GM19455 (cell line): ENCODE data around the gene ELP1.
"Not testable (repeated sequence)": the region's sequence is repeated elsewhere in the genome, so short reads cannot be mapped to it uniquely, and the experiment has no call there.

Experiments
- ATAC-seq: cut with Tn5 transposase; IDR thresholded peaks from one replicate; pipeline ENCODE4 v1.9.1; 2021; ENCODE audit not compliant: unreplicated experiment

ELP1 gene

DNA sequence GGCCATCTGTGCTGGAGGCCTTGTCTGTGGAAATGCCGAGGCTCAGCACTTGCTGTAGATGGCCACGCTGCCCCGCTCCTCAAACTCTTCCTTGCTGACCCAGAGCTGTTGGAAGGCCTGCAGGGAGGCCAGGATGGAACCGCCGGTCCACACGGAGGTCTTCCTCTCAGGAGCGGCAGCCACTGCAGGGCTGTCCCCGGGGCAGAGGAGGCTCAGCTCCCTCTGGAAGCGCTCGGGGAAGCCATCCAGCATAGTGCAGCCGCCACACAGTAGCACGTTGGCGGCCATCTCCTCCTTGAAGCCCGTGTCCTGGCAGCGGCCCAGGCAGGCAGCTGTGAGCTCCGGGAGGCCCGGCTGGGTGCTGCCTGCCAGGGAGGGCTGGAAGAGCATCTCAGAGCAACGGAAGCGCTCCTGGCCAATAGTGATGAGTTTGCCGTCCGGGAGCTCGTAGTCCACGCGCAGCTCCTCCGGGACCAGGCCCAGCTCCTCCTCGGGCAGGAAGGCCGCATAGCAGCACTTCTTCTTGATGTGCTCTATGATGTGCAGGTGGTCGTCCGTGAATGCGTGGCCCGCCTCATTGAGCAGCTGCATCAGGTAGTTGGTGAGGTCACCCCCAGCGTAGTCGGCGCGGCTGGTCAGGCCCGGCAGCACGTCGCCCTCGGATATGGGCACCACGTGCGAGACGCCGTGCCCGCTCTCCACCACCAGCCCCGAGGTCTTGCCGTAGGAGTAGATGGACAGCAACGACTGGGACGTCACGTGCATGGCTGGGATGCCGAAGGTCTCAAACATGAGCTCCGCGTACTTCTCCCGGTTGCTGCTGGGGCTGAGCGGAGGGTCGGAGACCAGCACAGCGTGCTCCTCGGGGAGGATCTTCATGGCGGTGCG lies 79.0 kb downstream of the ELP1 start:
- ATAC-seq, result no peak

DNA sequence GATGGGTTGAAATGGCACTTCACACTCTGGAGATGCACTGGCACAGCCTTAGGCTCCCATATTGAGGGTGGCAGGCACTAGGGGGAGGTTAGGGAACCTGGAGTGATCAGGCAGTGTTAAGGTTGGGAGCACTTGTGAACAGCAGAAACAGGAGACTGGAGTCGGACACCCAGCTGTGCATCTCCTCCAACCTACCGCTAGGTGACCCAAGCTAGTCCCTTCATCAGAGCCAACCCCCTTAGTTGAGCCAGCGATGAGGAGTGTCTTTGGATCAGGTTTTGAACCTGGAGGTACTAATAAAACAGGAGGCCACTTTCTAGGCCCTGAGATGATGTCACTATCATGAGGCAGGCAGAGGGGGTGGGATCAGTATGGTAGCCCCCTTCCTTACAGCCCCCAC lies 79.8 kb downstream of the ELP1 start:
- no peak for ATAC-seq

DNA sequence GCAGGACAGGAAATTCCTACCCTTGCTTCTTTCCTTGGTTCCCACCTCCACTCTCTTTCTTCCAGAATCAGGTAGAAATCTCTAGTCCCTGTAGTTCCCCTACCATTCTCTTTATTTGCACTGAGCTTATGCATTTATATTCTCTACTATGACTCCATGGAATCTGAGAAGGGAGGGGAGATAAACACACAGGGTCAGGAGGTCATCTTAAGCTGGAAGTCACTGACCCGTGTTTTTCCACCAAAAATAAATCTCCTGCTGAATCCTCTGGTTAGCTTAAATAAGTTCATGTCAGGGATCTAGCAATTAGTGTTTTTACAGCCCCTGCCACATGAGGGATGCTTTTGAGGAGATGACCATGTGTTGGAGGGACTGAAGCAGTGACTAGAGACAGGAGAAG lies 81.8 kb downstream of the ELP1 start:
- ATAC-seq, result no peak

DNA sequence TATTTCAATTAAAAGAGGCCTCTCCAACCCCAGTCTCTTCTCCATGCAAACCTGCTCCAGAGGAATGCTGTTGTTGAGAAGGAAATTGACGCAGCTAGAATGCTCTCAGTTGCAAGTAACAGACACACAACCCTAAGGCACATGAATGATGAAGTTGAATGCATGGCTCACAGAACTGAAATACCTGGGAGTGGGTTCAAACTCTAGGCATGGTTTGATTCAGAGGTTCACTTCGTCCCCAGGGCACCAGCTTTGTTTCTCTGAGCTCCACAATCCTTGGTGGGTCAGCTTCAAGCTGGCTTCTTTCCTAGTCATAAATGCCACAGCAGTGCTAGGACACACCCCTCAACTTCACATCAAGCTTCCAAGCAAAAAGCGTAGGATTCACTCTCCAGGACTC lies 82.8 kb downstream of the ELP1 start:
- no peak for ATAC-seq

DNA sequence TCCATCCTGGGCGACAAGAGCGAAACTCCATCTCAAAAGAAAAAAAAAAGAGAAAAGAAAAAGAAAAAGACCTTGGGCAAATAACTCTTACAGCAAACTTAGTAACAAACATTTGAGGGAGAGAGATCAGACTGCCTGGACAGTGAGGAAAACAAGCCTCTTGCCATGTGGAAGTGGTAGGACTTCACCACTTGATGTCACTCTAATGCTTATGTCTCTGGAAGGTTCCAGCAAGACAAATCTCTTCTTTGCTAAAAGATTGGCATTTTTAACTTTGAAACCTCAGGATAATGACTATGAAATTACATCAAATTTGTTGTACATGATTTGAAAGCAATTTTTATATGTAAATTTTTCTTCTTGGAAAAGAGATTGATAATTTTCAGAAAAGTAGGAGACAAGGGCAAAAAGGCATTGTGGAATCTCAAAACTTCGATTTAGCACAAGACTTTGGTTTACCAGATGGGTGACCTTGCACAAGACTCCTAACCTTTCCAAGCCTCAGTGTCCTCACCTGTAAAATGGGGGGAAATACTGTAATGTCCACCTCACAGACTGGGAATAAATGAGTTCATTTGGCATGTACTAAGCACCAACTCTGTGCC lies 83.5 kb downstream of the ELP1 start:
- no peak for ATAC-seq

DNA sequence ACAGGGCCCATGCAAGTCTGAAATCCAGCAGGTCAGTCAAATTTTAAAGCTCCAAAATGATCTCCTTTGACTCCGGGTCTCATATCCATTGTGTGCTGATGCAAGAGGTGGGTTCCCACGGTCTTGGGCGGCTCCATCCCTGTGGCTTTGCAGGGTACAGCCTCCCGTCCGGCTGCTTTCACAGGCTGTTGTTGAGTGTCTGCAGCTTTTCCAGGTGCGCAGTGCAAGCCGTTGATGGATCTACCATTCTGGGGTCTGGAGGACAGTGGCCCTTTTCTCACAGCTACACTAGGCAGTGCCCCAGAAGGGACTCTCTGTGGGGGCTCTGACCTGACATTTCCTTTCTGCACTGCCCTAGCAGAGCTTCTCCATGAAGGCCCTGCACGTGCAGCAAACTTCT lies 85.6 kb downstream of the ELP1 start:
- not testable (repeated sequence) for ATAC-seq

DNA sequence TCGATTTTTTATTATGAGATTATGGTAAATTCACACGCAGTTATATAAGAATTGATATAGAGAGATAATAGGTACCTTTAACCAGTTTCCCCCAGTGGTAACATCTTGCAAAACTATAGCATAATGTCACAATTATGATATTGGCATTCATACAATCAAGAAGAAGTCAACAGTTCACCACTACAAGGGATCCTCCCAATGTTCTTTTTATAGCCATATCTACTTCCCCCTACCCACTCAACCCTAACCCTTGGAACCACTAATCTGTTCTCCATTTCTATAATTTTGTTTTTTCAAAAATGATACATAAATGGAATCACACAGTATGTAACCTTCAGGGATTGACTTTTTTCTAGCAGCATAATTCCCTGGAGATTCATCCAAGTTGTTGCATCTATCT lies 88.0 kb downstream of the ELP1 start:
- no peak for ATAC-seq

DNA sequence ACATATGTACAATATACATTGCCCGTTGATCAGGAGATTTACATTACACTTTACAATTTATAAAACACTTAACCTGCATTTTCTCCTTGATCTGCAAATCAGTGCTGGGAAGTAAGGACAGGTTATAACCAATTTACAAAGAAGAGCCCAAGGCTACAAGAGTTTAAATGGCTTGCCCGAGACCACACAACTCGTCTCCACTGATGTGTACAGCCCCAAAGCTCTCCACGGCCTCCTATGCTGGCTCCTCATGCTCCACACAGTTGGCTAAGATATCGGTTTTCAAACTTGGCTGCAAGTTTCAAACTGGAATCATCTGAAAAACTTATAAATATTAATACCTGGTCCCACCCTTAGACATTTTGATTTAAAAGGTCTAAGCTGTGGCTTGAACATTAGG lies 88.4 kb downstream of the ELP1 start:
- ATAC-seq, result no peak

DNA sequence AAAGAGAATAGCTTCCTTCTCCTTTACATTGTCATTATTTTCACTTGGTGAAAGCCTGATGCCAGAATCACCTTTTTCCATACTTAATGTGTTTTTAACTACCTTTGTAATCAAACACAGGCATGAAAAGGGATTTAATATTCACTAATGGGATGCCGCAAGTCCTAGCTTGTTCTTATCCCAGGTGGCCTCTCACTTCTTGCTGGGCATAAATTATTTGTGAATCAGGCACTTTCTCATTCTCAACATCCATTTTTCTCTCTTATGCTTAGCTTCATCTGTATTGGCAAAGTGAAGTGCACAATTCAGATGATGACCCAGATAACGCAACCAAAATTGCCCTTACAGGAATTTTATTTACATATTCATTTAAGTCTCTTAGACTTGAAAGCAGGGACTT lies 89.1 kb downstream of the ELP1 start:
- ATAC-seq, result no peak

DNA sequence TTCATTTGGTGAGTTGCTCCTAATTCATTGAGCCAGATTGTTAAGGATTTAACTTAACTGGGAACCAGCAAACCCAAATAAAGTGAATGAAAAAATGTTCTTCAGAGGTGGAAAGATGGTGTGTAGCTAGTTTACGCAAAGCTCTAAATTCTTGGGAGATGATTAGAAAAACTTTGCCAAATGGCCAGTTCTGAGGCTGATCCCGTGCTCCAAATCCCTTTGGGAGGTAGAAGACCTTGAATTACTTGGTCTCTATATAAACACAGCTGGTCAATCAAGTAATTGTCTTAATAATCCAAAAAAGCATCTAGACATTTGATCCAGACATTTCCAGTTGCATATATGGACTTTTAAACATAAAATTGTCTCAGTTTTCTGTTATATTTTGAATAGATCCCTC lies 89.5 kb downstream of the ELP1 start:
- no peak for ATAC-seq

DNA sequence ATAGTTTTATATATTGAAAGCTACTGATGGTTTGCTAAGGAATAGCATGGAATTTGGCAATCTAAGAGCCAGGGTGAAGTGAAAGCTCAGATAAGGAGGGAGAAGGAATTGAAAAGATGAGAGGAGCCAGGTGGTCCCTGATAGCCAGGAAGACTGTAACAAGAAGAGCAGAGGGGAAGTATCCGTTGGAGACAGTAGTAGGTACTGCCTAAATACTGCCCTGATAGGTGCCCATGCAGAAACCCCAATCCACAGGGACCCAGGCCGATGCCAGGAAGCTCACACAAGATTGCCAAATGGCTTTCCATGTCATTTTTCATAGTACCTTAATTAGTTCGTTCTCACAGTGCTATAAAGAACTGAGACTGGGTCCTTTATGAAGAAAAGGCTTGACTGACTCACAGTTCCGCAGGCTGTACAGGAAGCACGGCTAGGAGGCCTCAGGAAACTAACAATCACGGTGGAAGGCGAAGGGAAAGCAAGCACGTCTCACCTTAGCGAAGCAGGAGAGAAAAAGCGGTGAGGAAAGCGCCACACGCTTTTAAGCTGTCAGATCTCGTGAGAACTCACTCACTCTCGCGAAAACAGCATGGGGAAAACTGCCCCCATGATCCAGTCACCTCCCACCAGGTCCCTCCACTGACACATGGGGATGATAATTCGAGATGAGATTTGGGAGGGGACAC lies 91.2 kb downstream of the ELP1 start:
- no peak for ATAC-seq

DNA sequence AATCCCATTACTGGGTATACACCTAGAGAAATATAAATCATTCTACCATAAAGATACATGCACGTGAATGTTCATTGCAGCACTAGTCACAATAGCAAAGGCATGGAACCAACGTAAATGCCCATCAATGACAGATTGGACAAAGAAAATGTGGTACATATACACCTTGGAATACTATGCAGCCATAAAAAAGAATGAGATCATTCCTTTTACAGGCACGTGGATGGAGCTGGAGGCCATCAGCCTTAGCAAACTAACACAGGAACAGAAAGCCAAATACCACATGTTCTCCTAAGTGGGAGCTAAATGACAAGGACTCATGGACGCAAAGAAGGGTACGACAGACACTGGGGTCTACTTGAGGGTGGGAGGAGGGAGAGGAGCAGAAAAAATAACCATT lies 94.4 kb downstream of the ELP1 start:
- ATAC-seq, result not testable (repeated sequence)

DNA sequence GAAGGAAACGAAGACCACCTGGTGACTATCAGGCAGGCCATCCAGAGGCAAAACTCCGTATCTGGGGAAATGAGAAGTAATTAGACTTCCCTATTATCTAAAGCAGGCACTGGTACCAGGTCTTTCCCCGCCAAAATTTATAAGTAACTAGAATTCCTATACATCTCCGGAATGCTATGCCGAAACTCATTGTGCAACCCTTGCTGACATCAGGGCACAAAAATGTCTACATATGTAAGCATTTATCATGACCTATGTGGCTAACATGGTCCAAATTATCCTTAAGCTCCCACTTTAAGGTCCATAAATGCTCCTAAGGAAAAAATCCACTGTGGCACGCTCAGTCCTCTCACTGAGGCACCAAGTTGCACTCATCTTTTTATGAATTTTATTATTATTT lies 95.9 kb downstream of the ELP1 start:
- ATAC-seq, result no peak

DNA sequence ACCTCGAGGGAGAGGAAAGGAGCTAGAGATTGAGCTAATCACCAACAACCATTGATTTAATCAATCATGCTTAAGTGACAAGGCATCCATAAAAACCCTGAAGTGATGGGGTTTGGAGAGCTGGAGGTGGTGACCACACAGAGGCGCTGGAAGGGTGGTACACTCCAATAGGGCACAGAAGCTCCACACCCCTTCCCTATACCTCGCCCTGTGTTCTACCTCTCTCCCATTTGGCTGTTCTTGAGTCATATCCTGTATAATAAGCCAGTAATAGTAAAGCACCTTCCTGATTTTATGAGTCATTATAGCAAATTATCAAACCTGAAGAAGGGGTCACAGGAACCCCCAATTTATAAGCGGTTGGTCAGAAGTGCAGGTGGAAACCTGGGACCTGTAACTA lies 96.4 kb downstream of the ELP1 start:
- no peak for ATAC-seq

DNA sequence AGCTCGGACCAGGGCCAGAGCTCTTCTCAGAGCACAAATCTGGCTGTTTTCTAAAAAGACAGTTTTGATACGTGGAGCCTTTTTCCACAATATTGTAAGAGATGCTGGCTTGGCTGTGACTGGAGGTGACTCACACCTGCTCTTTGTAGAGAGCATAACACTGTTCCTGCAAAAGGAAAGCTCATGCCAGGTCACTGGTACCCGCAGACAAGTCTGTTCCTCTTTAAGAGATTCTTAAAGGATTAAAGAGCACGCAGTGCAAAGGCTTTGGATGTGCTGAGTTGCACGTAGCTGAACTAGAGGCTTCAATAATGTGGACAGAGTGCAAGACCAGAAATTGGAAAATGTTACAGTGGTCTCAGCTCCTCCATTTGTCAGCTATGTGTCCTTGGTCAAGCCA lies 97.1 kb downstream of the ELP1 start:
- ATAC-seq, result no peak

DNA sequence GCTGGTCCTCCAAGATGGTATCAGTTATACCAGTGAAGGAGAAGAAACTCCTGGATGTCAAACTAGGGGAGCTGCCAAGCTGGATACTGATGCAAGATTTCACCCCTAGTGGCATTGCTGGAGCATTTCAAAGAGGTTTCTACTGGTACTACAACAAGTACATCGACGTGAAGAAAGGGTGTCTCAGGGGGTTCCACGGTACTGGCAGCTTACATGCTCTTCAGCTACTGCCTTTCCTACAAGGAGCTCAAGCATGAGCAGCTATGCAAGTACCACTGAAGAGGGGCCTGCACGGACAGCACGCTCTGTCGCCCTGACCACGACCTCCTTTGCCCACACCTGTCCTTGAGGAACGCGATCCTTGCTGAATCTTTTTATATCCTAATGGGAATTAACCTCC lies 97.6 kb downstream of the ELP1 start:
- no peak for ATAC-seq

DNA sequence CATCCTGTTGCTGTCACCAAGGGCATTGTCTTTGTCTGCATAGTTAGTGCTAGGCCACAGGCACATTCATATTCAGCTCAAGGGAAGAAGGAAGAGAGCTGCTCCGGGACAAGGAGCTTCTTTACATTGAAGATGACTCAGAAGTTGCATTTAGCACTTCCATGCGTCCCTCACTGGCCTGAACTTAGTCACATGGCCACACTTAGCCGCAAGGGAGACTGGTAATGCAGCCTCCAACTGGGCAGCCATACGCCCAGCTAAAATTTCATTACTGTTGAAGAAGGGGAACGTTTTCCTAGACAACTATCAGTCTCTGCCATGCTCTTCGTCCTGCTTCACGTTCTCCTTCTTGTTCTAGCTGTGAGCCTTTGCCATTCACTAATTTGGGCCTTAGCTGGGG lies 98.1 kb downstream of the ELP1 start:
- ATAC-seq, result no peak

DNA sequence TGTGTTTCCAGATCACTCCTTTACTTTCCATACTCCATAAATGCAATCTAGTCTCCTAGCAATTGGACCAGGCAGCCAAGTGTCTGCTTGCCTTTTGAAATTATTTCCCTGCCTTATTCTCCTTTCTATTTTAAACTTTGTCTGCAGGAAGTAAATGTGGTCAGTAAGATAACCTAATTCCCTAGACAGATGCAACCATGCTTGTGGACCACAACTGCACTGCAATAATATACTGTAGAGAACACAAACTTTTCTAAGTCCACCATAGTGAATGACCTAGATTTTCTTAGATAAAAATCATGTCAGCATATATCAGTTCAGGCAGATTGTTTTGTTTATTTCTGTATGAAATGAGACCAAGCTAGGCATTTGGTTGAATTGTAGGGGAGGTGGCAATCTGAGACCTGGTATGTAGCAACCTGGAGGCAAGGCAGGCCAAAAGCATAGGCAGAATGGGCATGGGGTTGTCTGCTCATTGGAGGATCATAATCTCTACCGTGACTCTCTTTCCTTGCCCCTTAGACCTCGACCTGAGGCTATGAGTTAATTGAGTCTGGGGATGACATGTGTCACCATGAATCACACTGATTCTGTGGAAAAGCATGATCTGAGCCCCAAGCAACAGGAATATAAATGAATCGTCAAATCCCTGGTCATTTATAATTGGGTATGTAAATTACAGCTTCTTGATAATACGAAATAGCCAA lies 98.8 kb downstream of the ELP1 start:
- ATAC-seq, result no peak

DNA sequence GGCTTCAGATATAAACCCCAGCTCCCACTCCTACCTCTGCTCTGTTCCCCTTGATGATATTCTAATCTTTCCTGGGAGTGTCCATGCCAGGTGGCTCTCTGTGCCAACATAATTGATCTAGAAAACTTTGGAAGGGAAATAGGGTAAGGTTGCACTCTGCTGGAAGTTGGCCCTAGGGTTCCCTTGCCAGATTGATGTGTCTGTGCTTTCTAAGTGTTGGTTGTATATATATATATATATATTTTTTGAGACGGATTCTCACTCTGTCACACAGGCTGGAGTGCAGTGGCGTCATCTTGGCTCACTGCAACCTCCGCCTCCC lies 101.8 kb downstream of the ELP1 start:
- no peak for ATAC-seq

DNA sequence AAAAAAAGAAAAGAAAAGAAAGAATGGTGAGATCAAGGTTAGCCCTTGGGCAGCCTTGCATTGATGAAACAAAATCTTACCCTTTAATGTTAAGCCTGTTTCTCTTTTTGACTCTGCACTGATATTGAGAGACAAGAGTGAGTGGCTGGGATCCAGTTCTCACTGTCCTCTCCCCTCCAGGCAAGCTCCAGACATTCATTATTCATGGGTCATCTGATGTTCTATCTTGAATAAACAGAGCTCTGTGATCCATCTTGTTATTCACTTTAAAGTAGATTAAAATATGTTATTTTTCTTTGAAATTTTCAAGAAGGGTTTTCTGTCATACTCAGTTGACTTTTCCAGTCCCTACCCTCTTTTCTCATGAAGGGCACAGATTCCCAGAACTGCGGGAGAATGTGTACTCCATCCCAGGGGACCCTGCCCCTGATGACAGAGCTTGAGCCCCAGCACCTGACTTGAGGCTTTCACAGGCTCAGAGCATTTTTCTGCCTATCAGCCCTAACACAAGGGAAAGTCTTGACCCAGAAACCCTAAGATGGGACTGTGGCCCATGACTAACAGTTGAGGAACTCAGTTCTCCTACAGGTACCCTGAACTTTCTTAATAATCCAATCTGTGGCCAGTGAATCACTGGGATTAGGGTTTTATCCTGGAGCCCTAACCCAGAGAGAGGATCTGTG lies 102.3 kb downstream of the ELP1 start:
- no peak for ATAC-seq

DNA sequence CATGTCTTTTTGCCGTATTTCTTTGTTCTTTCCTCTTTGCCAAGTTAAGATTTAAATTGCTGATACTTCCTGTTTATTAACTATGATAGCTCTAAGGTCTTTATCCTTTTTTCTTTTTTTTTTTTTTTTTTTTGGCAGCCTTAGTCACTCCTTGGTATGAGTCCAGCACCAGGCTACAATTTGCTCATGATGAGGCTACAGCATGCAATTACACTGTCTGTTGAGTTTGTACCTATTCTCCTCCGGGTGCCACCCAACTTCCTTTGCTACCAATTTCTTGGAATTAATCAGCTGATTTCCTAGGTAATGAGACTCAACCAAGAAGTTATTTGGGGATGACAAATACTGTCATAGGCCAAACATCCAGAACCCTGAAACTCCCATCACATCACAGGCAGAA lies 103.7 kb downstream of the ELP1 start:
- no peak for ATAC-seq
